Uterus (tissue), 4 donors: ENCODE results near the gene ANKRD31. TPM values are rescaled to one million over a fixed set of nuclear protein-coding genes. Genes with fewer than 3 reads are reported as not detected.
"Not testable (repeated sequence)": the region's sequence is repeated elsewhere in the genome, so short reads cannot be mapped to it uniquely, and the experiment has no call there.

Source experiments
- DNase-seq, 2 donors: peaks; one replicate each; pipeline ENCODE4 v3.0.0-alpha.2; 2019 to 2020
- H3K27ac ChIP-seq, 2 donors: fragments of 200-600 bp; sonication (generic); 1 replicate in 1 of 2; 2 replicates in 1 of 2; pipeline ENCODE4 v1.5.1; 2016 to 2018
- H3K27me3 ChIP-seq, 2 donors: fragments of 200-600 bp; sonication (generic); one replicate each; pipeline ENCODE4 v1.5.1; 2018 to 2019; ENCODE audit warnings: control low read depth in 1 of 2
- H3K36me3 ChIP-seq, 2 donors: fragments of 200-600 bp; sonication (generic); one replicate each; pipeline ENCODE4 v1.5.1; 2019; ENCODE audit warnings: control low read depth in 1 of 2
- H3K4me1 ChIP-seq, 2 donors: fragments of 200-600 bp; sonication (generic); one replicate each; pipeline ENCODE4 v1.5.1; 2018 to 2019; ENCODE audit warnings: control low read depth in 1 of 2
- H3K4me3 ChIP-seq, 2 donors: fragments of 200-600 bp; sonication (generic); 1 replicate in 1 of 2; 2 replicates in 1 of 2; pipeline ENCODE4 v1.5.1; 2018 to 2019; ENCODE audit warnings: mild to moderate bottlenecking in 1 of 2
- H3K9me3 ChIP-seq, 2 donors: fragments of 200-600 bp; sonication (generic); one replicate each; pipeline ENCODE4 v1.5.1; 2019; ENCODE audit warnings: control low read depth in 1 of 2
- POLR2A ChIP-seq, 2 donors: fragments of 450-650 bp; IDR thresholded peaks; one replicate each; pipeline ENCODE4 v1.6.1; 2016; ENCODE audit warnings: antibody characterized with exemption in 2 of 2, mild to moderate bottlenecking in 1 of 2, moderate library complexity in 1 of 2
- intact Hi-C: fragments of 100-400 bp; cut with DNase I; formaldehyde crosslinking; loops from one replicate; pipeline ENCODE4 v1.15.1; 2023; ENCODE audit warnings: low total_unique reads
- total RNA-seq, 4 donors: library from RNA; depleted of rRNA in 3 of 4; stranded (reverse); fragments of >200 nt in 3 of 4; gene quantifications; one replicate each; pipeline versions ENCODE4 v1.1.0 to v1.2.4, GENCODE V29; 2014 to 2023
- TF ChIP-seq, protein P1 (sequence below), 4 experiments: fragments of 200-600 bp in 2 of 4; fragments of 450-650 bp in 2 of 4; sonication (generic) in 2 of 4; IDR thresholded peaks; one replicate each; pipeline ENCODE4 v1.5.1; 2016 to 2019; ENCODE audit warnings: antibody characterized with exemption in 4 of 4, mild to moderate bottlenecking in 2 of 4, moderate library complexity in 1 of 4
- donor health status: DM: yes; HTN: yes; CAD: no.

ANKRD31 gene
- total RNA-seq, 4 donors from 2014 or later, result 0.67 to 0.69 TPM; not detected in 2

DNA sequence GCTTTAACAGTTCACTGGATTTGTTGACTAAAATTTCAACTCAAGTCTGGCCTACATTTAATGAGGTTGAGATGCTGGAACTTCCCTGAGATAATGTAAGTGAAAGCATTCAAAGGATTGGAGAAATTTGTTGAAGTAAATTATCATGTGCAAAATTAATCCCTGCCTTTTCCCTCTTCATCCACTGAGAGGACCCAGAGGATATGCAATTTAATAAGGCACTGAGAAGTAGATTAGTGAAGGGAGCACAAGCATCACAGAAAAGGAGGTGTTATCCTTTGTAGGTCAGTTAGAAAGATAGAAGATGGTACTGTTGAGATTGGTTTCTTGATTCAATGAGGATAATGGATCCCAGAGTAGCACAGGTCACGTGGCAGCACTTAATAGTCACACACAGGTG, 42.6 kb upstream of the ANKRD31 start:
- Histone ChIP-seq H3K9me3 (no peaks in the 10 kb centered on the region), H3K4me3 (no peak overlapping the region), H3K27ac (no peak overlapping the region), H3K27me3 (no peaks in the 10 kb centered on the region), H3K36me3 (no peaks in the 10 kb centered on the region), H3K4me1 (no peaks in the 10 kb centered on the region)
- DNase-seq, result no peak
- TF ChIP-seq, protein P1, sequence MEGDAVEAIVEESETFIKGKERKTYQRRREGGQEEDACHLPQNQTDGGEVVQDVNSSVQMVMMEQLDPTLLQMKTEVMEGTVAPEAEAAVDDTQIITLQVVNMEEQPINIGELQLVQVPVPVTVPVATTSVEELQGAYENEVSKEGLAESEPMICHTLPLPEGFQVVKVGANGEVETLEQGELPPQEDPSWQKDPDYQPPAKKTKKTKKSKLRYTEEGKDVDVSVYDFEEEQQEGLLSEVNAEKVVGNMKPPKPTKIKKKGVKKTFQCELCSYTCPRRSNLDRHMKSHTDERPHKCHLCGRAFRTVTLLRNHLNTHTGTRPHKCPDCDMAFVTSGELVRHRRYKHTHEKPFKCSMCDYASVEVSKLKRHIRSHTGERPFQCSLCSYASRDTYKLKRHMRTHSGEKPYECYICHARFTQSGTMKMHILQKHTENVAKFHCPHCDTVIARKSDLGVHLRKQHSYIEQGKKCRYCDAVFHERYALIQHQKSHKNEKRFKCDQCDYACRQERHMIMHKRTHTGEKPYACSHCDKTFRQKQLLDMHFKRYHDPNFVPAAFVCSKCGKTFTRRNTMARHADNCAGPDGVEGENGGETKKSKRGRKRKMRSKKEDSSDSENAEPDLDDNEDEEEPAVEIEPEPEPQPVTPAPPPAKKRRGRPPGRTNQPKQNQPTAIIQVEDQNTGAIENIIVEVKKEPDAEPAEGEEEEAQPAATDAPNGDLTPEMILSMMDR (IDR thresholded peaks at IDR 0.05), result peak in 1 of 4 experiments; percentile 7
- TF ChIP-seq POLR2A (IDR thresholded peaks at IDR 0.05), result no peak
- intact Hi-C loops, result no loop called here

DNA sequence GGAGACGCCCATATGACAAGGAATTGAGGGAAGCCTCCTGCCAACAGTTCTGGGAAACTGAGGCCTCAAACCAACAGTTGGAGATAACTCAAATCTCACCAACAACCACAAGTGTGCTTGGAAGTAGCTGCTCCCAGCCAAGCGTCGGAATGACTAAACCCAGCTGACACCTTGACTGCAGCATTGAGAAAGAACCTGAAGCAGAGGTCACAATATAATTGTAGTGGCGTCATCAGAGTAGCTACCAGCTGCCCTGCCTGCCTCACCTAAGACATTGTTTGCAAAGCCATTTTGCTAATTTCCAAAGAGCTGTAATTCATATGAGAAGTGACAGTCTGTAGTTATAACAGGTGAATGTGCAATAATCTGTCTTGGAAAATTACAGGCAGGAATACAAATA, 40.8 kb upstream of the ANKRD31 start:
- intact Hi-C loops, result no loop called here
- Histone ChIP-seq H3K27ac (no peak overlapping the region), H3K36me3 (no peaks in the 10 kb centered on the region), H3K9me3 (no peaks in the 10 kb centered on the region), H3K4me1 (no peaks in the 10 kb centered on the region), H3K4me3 (no peak overlapping the region), H3K27me3 (no peaks in the 10 kb centered on the region)
- TF ChIP-seq, protein P1 (IDR thresholded peaks at IDR 0.05), result no peak
- no peak for TF ChIP-seq POLR2A (IDR thresholded peaks at IDR 0.05)
- DNase-seq, result no peak

DNA sequence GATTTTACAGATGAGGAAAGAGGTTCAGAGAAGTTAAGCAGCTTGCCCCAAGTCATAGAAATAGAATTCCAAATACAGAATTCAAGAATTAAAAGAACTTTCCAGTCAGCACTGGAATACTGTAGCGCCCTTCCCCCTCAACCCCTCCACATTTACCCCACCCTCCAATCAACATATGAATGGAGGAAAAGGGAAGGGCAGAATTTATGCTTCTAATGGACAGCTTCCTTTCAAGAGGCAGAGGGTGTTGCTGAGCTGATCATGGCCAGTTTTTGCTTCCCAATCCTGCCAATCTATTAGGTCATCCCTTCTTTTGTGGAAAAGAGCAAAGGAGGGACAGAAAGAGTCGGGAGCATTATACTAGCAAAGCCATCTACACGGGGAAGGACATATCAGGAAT, 39.1 kb upstream of the ANKRD31 start:
- DNase-seq, result no peak
- H3K4me3 ChIP-seq, result no peak overlapping the region
- intact Hi-C loops, result no loop called here
- no peaks in the 10 kb centered on the region for H3K9me3 ChIP-seq
- H3K27ac ChIP-seq, result no peak overlapping the region
- H3K36me3 ChIP-seq, result no peaks in the 10 kb centered on the region
- TF ChIP-seq, protein P1 (IDR thresholded peaks at IDR 0.05), result no peak
- no peak for TF ChIP-seq POLR2A (IDR thresholded peaks at IDR 0.05)
- H3K4me1 ChIP-seq, result no peaks in the 10 kb centered on the region
- no peaks in the 10 kb centered on the region for H3K27me3 ChIP-seq

- Histone ChIP-seq H3K27me3 (no peaks in the 10 kb centered on the region), H3K27ac (no peak overlapping the region), H3K4me3 (no peak overlapping the region), H3K4me1 (no peaks in the 10 kb centered on the region), H3K9me3 (no peaks in the 10 kb centered on the region), H3K36me3 (no peaks in the 10 kb centered on the region)
- TF ChIP-seq POLR2A (IDR thresholded peaks at IDR 0.05), result no peak
- TF ChIP-seq, protein P1 (IDR thresholded peaks at IDR 0.05), result no peak
- DNase-seq, result no peak
- intact Hi-C loops, result no loop called here
These were observed 38.5 kb upstream of the ANKRD31 start for GRCh38 chr5:75275147-75275546.

GRCh38 chr5:75274486-75274885, 37.8 kb upstream of the ANKRD31 start:
- H3K9me3 ChIP-seq, result no peaks in the 10 kb centered on the region
- no peaks in the 10 kb centered on the region for H3K4me1 ChIP-seq
- no peak overlapping the region for H3K27ac ChIP-seq
- H3K4me3 ChIP-seq, result no peak overlapping the region
- H3K36me3 ChIP-seq, result no peaks in the 10 kb centered on the region
- H3K27me3 ChIP-seq, result no peaks in the 10 kb centered on the region
- no peak for DNase-seq
- no peak for TF ChIP-seq POLR2A (IDR thresholded peaks at IDR 0.05)
- TF ChIP-seq, protein P1 (IDR thresholded peaks at IDR 0.05), result no peak
- intact Hi-C loops, result no loop called here

DNA sequence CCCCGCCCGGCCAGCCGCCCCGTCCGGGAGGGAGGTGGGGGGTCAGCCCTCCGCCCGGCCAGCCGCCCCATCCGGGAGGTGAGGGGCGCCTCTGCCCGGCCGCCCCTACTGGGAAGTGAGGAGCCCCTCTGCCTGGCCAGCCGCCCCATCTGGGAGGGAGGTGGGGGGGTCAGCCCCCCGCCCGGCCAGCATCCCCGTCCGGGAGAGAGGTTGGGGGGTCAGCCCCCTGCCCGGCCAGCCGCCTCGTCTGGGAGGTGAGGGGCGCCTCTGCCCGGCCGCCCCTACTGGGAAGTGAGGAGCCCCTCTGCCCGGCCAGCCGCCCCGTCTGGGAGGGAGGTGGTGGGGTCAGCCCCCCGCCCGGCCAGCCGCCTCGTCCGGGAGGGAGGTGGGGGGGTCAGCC, 33.9 kb upstream of the ANKRD31 start:
- H3K27ac ChIP-seq, H3K4me3 ChIP-seq, H3K27me3 ChIP-seq, DNase-seq, intact Hi-C loops, H3K4me1 ChIP-seq, H3K9me3 ChIP-seq, H3K36me3 ChIP-seq: not testable (repeated sequence)
